Lower leg skin (tissue), 3 donors: ENCODE results near the gene WWTR1.

ENCODE experiments used
- POLR2A ChIP-seq, 2 donors: fragments of 450-650 bp; IDR thresholded peaks; one replicate each; pipeline ENCODE4 v1.6.1; 2016 to 2017; ENCODE audit warnings: antibody characterized with exemption in 2 of 2, mild to moderate bottlenecking in 1 of 2, moderate library complexity in 1 of 2
- TF ChIP-seq, protein P1 (sequence below), 3 donors: fragments of 450-650 bp; IDR thresholded peaks; one replicate each; pipeline ENCODE4 v1.5.1; 2016; ENCODE audit warnings: antibody characterized with exemption in 3 of 3, mild to moderate bottlenecking in 3 of 3, moderate library complexity in 2 of 3

DNA sequence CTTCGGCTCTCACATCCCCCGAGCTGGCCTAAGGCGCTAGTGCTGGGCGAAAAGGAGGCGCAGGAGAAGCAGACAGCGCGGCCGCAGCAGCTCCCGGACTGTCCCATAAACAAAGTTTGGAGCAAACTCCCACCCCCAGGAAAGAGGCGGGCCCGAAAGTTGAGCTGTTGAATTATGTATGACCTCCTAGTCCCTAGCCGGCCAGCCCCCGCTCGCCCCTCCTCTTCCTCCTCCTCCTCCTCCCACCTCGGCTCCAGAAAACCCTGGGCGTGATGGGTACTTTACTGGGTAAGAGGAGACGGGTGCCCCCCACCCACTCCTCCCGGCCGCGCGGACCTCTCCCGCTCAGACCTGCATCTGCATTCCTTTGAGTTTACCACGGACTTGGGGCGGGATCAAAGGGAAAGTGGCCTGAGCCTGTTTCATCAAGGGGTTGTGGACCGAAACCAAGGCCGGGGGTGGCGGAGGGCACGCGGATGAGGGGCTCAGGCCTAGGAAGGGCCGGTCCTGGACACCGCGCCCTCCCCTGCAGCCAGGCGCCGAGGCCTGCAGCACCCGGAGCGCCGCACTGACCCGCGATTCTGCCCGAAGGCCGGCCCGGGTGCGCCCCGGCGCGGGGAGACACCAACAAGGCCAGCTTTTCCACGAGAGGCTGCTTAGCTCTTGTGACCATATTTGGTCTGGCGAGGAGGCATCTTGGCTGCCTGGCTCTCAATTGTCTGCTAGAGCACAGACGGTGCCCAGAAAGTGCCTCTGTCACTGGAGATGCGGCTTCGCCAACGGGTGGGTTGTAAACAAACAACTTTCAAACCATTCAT, at the start of gene WWTR1:
- TF ChIP-seq, protein P1, sequence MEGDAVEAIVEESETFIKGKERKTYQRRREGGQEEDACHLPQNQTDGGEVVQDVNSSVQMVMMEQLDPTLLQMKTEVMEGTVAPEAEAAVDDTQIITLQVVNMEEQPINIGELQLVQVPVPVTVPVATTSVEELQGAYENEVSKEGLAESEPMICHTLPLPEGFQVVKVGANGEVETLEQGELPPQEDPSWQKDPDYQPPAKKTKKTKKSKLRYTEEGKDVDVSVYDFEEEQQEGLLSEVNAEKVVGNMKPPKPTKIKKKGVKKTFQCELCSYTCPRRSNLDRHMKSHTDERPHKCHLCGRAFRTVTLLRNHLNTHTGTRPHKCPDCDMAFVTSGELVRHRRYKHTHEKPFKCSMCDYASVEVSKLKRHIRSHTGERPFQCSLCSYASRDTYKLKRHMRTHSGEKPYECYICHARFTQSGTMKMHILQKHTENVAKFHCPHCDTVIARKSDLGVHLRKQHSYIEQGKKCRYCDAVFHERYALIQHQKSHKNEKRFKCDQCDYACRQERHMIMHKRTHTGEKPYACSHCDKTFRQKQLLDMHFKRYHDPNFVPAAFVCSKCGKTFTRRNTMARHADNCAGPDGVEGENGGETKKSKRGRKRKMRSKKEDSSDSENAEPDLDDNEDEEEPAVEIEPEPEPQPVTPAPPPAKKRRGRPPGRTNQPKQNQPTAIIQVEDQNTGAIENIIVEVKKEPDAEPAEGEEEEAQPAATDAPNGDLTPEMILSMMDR (IDR thresholded peaks at IDR 0.05): no peak
- peak in 1 of 2 donors; percentile 67 for TF ChIP-seq POLR2A (IDR thresholded peaks at IDR 0.05)
